Cardiac ventricle fibroblast (primary cell): ENCODE results near the gene RNF8. TPM values are rescaled to one million over a fixed set of nuclear protein-coding genes. Genes with fewer than 3 reads are reported as not detected.

ENCODE experiments used
- total RNA-seq: library from RNA; depleted of rRNA; stranded (reverse); fragments of >200 nt; gene quantifications from 2 replicates; pipeline ENCODE4 v1.2.3, GENCODE V29; 2015

The RNF8 gene, protein sequence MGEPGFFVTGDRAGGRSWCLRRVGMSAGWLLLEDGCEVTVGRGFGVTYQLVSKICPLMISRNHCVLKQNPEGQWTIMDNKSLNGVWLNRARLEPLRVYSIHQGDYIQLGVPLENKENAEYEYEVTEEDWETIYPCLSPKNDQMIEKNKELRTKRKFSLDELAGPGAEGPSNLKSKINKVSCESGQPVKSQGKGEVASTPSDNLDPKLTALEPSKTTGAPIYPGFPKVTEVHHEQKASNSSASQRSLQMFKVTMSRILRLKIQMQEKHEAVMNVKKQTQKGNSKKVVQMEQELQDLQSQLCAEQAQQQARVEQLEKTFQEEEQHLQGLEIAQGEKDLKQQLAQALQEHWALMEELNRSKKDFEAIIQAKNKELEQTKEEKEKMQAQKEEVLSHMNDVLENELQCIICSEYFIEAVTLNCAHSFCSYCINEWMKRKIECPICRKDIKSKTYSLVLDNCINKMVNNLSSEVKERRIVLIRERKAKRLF
- 13.8 and 14.8 TPM in 2 replicates for total RNA-seq

DNA sequence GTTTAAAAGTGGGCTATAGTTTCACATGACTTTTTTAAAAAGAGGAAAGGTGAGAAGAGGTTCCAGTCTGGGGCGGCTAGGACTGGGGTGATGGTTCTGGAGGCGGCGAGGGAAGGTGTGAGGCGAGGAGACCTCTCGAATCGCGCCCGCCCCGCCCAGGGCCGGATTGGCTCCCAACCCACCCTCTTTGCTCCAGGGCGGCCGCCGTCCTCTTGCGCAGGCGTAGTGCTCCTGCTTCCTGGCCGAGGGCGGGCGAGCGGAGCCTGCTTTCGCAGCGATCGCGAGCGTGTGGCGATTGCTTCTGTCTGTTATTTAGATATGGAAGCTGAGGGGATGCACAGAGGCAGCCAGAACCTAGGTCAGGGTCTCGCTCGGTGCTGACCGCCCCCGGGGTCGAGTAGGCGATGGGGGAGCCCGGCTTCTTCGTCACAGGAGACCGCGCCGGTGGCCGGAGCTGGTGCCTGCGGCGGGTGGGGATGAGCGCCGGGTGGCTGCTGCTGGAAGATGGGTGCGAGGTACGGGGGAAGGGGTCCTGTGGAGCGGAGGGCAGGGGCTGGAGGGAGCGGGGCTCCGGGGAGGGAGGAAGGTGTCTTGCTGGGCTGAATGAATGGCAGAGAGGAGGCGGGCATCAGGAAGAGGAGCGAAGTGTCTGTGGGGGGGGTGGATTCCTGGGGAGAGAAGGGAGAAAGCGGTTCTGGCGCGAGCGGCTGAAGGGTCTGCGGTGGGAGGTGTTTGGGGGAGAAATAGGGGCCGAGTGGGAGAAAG is at the start of gene RNF8:
TSS of gene RNF8 (plus strand) at position 223 of the 765 bp plus-strand sequence. CDS start at position 405, 182 bp downstream.

DNA sequence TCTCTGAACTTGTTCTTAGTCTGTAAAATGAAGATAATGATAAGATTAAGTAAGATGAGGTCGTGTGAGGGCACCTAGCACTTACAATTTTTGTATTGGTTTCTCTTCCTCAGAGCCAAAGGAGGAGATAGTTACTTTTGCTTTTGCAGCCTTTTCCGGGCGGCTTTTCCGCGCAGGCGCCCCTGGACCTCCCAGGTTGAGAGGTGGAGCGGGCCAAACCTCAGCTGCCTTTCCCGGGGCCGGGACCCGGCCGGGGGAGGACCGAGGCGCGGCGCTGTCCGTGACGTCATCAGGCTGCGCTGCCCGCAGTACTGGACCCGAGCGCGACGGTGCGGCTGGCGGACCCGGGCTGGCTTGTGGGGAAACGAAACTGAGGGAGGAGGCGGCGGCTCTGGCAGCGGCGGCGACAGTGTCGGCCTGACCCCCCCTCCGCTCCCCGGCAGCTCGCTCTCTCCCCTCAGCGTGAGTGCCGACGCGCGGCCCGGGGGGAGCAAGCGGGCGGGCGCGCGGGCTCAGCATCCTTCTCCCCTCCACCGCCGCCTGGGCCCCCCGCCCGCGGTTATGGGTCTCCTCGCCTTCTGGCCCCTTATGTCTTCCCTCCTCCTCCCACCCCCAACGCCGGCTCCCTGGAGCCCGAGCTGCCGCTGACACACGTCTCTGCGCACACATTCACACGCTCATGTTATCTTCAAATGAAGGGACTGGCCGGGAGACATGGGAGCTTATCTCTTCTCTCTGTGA is 79.3 kb downstream of the RNF8 start, which contains the start of gene CMTR1:
TSS of gene CMTR1 (plus strand) at position 306 of the 741 bp plus-strand sequence. CDS start 2,409 bp downstream, outside the sequence.

Other genes with a start within 250 kb of the RNF8 start
- gene PIM1, start 183.8 kb upstream of the RNF8 start, total RNA-seq: 47.0 and 55.5 TPM in 2 replicates
- 3.8 and 4.9 TPM in 2 replicates for gene TBC1D22B, start 96.2 kb upstream of the RNF8 start, total RNA-seq
- 0.20 TPM in 1 of 2 replicates, not detected in the other for gene TMEM217, start 95.8 kb upstream of the RNF8 start, total RNA-seq
- gene CMTR1, start 79.2 kb downstream of the RNF8 start, total RNA-seq: 22.0 and 24.6 TPM in 2 replicates
- gene CCDC167, start 145.9 kb downstream of the RNF8 start, total RNA-seq: 50.1 and 53.1 TPM in 2 replicates